Lower leg skin (tissue), 3 donors: Measurements from ENCODE around the gene NCOA5.

Source experiments
- CTCF ChIP-seq, 3 donors: fragments of 450-650 bp; IDR thresholded peaks; one replicate each; pipeline ENCODE4 v1.5.1; 2016; ENCODE audit warnings: antibody characterized with exemption in 3 of 3, mild to moderate bottlenecking in 3 of 3, moderate library complexity in 2 of 3
- POLR2A ChIP-seq, 2 donors: fragments of 450-650 bp; IDR thresholded peaks; one replicate each; pipeline ENCODE4 v1.6.1; 2016 to 2017; ENCODE audit warnings: antibody characterized with exemption in 2 of 2, mild to moderate bottlenecking in 1 of 2, moderate library complexity in 1 of 2

GRCh38 chr20:46053416-46053815, 36.3 kb downstream of the NCOA5 start:
- TF ChIP-seq POLR2A (IDR thresholded peaks at IDR 0.05) (no peak), CTCF (IDR thresholded peaks at IDR 0.05) (no peak)
